MCF 10A (cell line): ENCODE results near the gene P2RX7. TPM values are rescaled to one million over a fixed set of nuclear protein-coding genes. Genes with fewer than 3 reads are reported as not detected.

Experiments used
- BruUV-seq: library from RNA; stranded (reverse); fragments of 400-500 nt; replicated peaks from 2 replicates; lab custom pipeline; 2021; lab: Mats Ljungman, UMichigan
- CTCF ChIA-PET: fragments of 300-600 bp; sonication (Branson Sonifier 250); formaldehyde crosslinking; extraction: SDS; loops from one replicate; lab custom pipeline; 2021; ENCODE audit warnings: antibody characterized with exemption, inconsistent platforms; lab: Yijun Ruan, JAX
- POLR2A ChIA-PET: fragments of 300-600, 350-650 bp; sonication (Branson Sonifier 250); formaldehyde crosslinking; extraction: SDS; loops from one replicate; lab custom pipeline; 2020; ENCODE audit warnings: antibody characterized with exemption, inconsistent platforms; lab: Yijun Ruan, JAX
- DNase-seq: peaks from one replicate; pipeline ENCODE4 v3.0.0-alpha.2; 2018; ENCODE audit not compliant: unreplicated experiment
- H3K27ac Mint-ChIP-seq: one replicate; pipeline ENCODE4 v1.8.0; 2022; ENCODE audit warnings: mild to moderate bottlenecking, low read depth, mixed read lengths; ENCODE audit not compliant: unreplicated experiment
- H3K27me3 Mint-ChIP-seq: one replicate; pipeline ENCODE4 v1.8.0; 2022; ENCODE audit warnings: mixed read lengths; ENCODE audit not compliant: insufficient read depth, unreplicated experiment
- H3K36me3 Mint-ChIP-seq: one replicate; pipeline ENCODE4 v1.8.0; 2022; ENCODE audit warnings: mild to moderate bottlenecking, moderate library complexity, mixed read lengths; ENCODE audit not compliant: insufficient read depth, unreplicated experiment
- H3K4me1 Mint-ChIP-seq: one replicate; pipeline ENCODE4 v1.8.0; 2022; ENCODE audit warnings: mixed read lengths; ENCODE audit not compliant: insufficient read depth, unreplicated experiment
- H3K4me3 Mint-ChIP-seq: one replicate; pipeline ENCODE4 v1.8.0; 2022; ENCODE audit warnings: mild to moderate bottlenecking, moderate library complexity, mixed read lengths; ENCODE audit not compliant: unreplicated experiment
- H3K9me3 Mint-ChIP-seq: one replicate; pipeline ENCODE4 v1.8.0; 2022; ENCODE audit warnings: mixed read lengths; ENCODE audit not compliant: unreplicated experiment
- intact Hi-C: fragments of 100-400 bp; cut with micrococcal nuclease; formaldehyde crosslinking; loops from 2 replicates; pipeline ENCODE4 v1.14.1; 2022
- total RNA-seq: library from RNA; stranded (reverse); gene quantifications from 2 replicates; pipeline ENCODE4 v1.2.3, GENCODE V29; 2022
- TF ChIP-seq, protein P1 (sequence below): fragments of 200-600 bp; IDR thresholded peaks from one replicate; pipeline ENCODE4 v1.8.0; 2022; ENCODE audit warnings: antibody characterized with exemption, mild to moderate bottlenecking; ENCODE audit not compliant: unreplicated experiment

The P2RX7 gene
- total RNA-seq, 1 experiment from 2014 or later = 0.68 TPM

DNA sequence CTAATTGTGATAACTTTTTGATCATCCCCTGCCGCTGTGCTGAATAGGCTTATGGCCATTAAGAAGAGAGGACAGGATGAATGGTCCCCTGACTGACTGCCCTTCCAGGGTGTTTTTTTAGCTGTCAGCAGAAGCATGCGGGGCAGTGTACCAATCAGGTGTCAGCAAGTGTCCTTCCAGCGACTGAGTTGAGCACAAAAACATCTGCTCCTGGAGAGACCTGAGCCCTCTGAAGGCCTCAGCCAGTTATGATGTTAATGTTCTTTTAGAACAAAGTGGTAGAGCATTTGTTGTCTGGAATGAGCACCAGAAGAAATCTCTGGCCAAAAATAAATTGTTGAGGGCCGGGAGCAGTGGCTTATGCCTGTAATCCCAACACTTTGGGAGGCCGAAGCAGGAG is 37.5 kb downstream of the P2RX7 start:
- no peaks in the 10 kb centered on the region for H3K9me3 Mint-ChIP-seq
- H3K27me3 Mint-ChIP-seq = no peaks in the 10 kb centered on the region
- no peak overlapping the region for H3K4me3 Mint-ChIP-seq
- no TSS peak for BruUV-seq
- intact Hi-C loops = no loop called here
- DNase-seq = no peak
- H3K4me1 Mint-ChIP-seq = peaks cover 11% of the 10 kb centered on the region
- POLR2A ChIA-PET = interaction anchor here (1.2 kb wide), 1 partner anchor 9 kb away, joined by 3 read pairs; no protein-coding TSS in a partner anchor
- no peak overlapping the region for H3K27ac Mint-ChIP-seq
- CTCF ChIA-PET = interaction anchor here (0.6 kb wide), 1 partner anchor 16 kb away, joined by 5 read pairs; no protein-coding TSS in a partner anchor
- TF ChIP-seq, protein P1, sequence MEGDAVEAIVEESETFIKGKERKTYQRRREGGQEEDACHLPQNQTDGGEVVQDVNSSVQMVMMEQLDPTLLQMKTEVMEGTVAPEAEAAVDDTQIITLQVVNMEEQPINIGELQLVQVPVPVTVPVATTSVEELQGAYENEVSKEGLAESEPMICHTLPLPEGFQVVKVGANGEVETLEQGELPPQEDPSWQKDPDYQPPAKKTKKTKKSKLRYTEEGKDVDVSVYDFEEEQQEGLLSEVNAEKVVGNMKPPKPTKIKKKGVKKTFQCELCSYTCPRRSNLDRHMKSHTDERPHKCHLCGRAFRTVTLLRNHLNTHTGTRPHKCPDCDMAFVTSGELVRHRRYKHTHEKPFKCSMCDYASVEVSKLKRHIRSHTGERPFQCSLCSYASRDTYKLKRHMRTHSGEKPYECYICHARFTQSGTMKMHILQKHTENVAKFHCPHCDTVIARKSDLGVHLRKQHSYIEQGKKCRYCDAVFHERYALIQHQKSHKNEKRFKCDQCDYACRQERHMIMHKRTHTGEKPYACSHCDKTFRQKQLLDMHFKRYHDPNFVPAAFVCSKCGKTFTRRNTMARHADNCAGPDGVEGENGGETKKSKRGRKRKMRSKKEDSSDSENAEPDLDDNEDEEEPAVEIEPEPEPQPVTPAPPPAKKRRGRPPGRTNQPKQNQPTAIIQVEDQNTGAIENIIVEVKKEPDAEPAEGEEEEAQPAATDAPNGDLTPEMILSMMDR = no peak
- no peaks in the 10 kb centered on the region for H3K36me3 Mint-ChIP-seq

DNA sequence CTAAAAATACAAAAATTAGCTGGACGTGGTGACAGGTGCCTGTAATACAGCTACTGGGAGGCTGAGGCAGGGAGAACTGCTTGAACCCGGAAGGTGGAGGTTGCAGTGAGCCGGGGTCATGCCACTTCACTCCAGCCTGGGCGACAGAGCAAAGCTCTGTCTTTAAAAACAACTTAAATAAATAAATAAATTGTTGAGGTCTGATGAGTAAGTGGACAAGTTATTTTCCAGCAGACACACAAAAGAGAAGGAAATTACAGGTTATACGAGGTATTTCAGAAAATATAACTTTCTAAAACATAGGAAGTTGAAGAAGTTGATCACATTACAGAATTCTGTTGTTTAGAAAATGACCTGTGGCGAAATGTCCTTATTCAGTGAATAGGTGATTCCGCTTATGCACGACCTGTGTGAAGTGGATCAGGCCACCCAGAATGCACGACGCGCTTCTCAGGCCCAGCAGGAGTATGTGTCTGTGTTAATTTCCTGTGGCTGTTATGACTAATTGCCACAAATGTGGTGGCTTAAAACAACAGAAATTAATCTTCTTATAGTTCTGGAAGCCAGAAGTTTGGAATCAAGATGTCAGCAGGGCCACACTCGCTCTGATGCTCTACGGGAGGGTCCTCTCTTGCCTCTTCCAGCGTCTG is 38.1 kb downstream of the P2RX7 start:
- Mint-ChIP-seq H3K9me3 (no peaks in the 10 kb centered on the region), H3K4me3 (no peak overlapping the region), H3K27ac (no peak overlapping the region), H3K27me3 (no peaks in the 10 kb centered on the region), H3K4me1 (peaks cover 14% of the 10 kb centered on the region), H3K36me3 (no peaks in the 10 kb centered on the region)
- TF ChIP-seq, protein P1 = no peak
- peak; percentile 43 for DNase-seq
- POLR2A ChIA-PET = interaction anchor here (1.2 kb wide), 1 partner anchor 8 kb away, joined by 3 read pairs; no protein-coding TSS in a partner anchor
- intact Hi-C loops = no loop called here
- no TSS peak for BruUV-seq
- CTCF ChIA-PET = interaction anchor here (0.6 kb wide), 1 partner anchor 17 kb away, joined by 5 read pairs; no protein-coding TSS in a partner anchor

DNA sequence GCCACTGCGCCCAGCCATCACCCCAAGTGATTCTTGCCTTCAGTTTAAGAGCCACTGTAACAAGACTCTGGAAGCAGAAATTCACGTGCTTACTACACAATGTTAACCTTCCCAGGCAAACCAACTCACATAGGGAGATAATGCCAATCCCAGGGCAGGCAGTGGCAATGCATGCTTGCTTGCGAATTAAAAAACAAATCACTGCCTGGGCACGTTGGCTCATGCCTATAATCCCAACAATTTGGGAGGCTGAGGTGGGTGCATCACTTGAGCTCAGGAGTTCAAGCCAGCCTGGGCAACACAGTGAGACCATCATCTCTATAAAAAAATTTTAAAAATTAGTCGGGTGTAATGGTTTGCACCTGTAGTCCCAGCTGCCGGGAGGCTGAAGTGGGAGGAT is 39.5 kb downstream of the P2RX7 start:
- TF ChIP-seq, protein P1 = no peak
- Mint-ChIP-seq H3K27ac (no peak overlapping the region), H3K4me3 (no peak overlapping the region), H3K27me3 (no peaks in the 10 kb centered on the region), H3K4me1 (peaks cover 14% of the 10 kb centered on the region), H3K36me3 (no peaks in the 10 kb centered on the region), H3K9me3 (no peaks in the 10 kb centered on the region)
- no peak for DNase-seq
- CTCF ChIA-PET = no interaction called here
- POLR2A ChIA-PET = no interaction called here
- intact Hi-C loops = no loop called here
- no TSS peak for BruUV-seq

DNA sequence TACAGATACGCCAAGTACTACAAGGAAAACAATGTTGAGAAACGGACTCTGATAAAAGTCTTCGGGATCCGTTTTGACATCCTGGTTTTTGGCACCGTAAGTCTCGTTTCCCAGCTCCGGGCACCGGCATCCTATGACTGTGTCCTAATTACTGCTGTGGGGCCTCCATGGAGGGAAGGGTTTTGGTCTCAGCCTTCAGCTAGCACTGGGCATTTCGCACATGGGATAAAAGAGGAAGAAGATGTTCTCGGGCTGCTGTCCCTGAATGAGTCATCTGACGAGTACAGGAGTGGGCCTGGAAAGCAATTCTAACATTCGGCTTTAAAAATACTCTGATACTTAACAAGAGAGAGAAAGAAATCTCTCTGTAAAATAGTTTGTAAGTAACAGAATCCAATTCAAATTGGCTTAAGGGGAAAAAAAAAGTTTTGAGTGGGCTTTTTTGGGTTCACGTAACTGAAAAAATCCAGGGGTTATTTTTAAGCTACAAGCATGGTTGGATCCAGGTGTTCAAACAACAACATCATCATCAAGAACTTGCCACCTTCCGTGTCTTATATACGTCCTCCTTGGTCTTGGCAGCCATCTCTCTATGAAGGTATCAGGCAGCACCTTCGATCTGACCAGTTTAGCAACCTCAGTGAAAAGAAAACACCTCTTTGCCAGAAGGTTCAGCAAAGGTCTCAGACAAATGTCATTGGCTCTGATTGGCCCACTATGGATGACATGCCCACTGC is 42.9 kb downstream of the P2RX7 start:
- intact Hi-C loops = no loop called here
- Mint-ChIP-seq H3K4me1 (peaks cover 12% of the 10 kb centered on the region), H3K4me3 (no peak overlapping the region), H3K36me3 (no peaks in the 10 kb centered on the region), H3K27me3 (no peaks in the 10 kb centered on the region), H3K27ac (no peak overlapping the region), H3K9me3 (no peaks in the 10 kb centered on the region)
- no peak for DNase-seq
- TF ChIP-seq, protein P1 = no peak
- POLR2A ChIA-PET = interaction anchor here (0.6 to 1.3 kb wide), 2 partner anchors 9 to 31 kb away, joined by 4 read pairs; no protein-coding TSS in a partner anchor
- no TSS peak for BruUV-seq
- CTCF ChIA-PET = interaction anchor here (0.6 kb wide), 1 partner anchor 54 kb away, joined by 3 read pairs; no protein-coding TSS in a partner anchor
